Spleen (tissue), 7 donors: ENCODE measurements around the gene MYD88.

Source experiments
- CTCF ChIP-seq, 11 experiments: fragments of 200-600 bp in 7 of 11; fragments of 450-650 bp in 4 of 11; sonication (generic) in 4 of 11; IDR thresholded peaks in 8 of 11; conservative IDR thresholded peaks in 3 of 11; 1 replicate in 7 of 11; 2 replicates in 4 of 11; pipeline versions ENCODE4 v1.4.0 to v1.8.0; 2016 to 2021; ENCODE audit warnings: antibody characterized with exemption in 11 of 11, inconsistent platforms in 4 of 11, mild to moderate bottlenecking in 1 of 11
- POLR2AphosphoS5 ChIP-seq, 3 donors: sonication (generic); formaldehyde crosslinking; IDR thresholded peaks; one replicate each; pipeline ENCODE4 v1.5.1; 2017; ENCODE audit warnings: antibody characterized with exemption in 3 of 3
- donor health status: DM: no; HTN: no; CAD: no; lungs with moderate emphysema.
- donor health status: DM: no; HTN: no; CAD: no.
- donor health status: DM: no; HTN: no; CAD: no.

GRCh38 chr3:38141952-38142273 is 3.5 kb downstream of the MYD88 start:
- TF ChIP-seq CTCF (IDR thresholded peaks at IDR 0.05 in 8 of 11, conservative IDR thresholded peaks at IDR 0.05 in 3 of 11) = no peak
- TF ChIP-seq POLR2AphosphoS5 (IDR thresholded peaks at IDR 0.05) = no peak
